Neural cell (in vitro differentiated cells): ENCODE results near the gene KCNK15. TPM values are rescaled to one million over a fixed set of nuclear protein-coding genes. Genes with fewer than 3 reads are reported as not detected.

ENCODE experiments used
- H2AFZ ChIP-seq: fragments of 200-600, 300-800 bp; sonication (generic), shearing (Covaris generic); 2 replicates; pipeline ENCODE4 v1.6.0; 2014; ENCODE audit warnings: low read depth, mild to moderate bottlenecking, antibody characterized with exemption, low read length, moderate library complexity
- H3F3A ChIP-seq: fragments of 200-600 bp; shearing (Covaris generic); 2 replicates; pipeline ENCODE4 v1.6.1; 2016; ENCODE audit warnings: mild to moderate bottlenecking, moderate library complexity, mixed read lengths, antibody characterized with exemption, low read length; ENCODE audit not compliant: insufficient read depth, poor library complexity, severe bottlenecking
- H3K27ac ChIP-seq: fragments of 200-600, 300-800 bp; sonication (generic), shearing (Covaris generic); 2 replicates; pipeline ENCODE4 v1.5.1; 2014; ENCODE audit warnings: mild to moderate bottlenecking, low read length, moderate library complexity
- H3K27me3 ChIP-seq: fragments of 300-800, 200-600 bp; sonication (generic), shearing (Covaris generic); 2 replicates; pipeline ENCODE4 v1.6.0; 2014; ENCODE audit warnings: mild to moderate bottlenecking, low read depth, low read length, moderate library complexity; ENCODE audit not compliant: insufficient read depth
- H3K36me3 ChIP-seq: fragments of 300-800, 200-600 bp; sonication (generic), shearing (Covaris generic); 2 replicates; pipeline ENCODE4 v1.5.1; 2014; ENCODE audit warnings: mild to moderate bottlenecking, antibody characterized with exemption, low read length, moderate library complexity; ENCODE audit not compliant: insufficient read depth
- H3K4me2 ChIP-seq: fragments of 300-800, 200-600 bp; sonication (generic), shearing (Covaris generic); 2 replicates; pipeline ENCODE4 v1.6.0; 2014; ENCODE audit warnings: mild to moderate bottlenecking, low read length
- H3K4me3 ChIP-seq: fragments of 300-800, 200-600 bp; sonication (generic), shearing (Covaris generic); 2 replicates; pipeline ENCODE4 v1.5.1; 2014; ENCODE audit warnings: mild to moderate bottlenecking, low read length, moderate library complexity
- H3K79me2 ChIP-seq: fragments of 200-600 bp; shearing (Covaris generic); replicated peaks from 2 replicates; pipeline ENCODE4 v1.6.0; 2014; ENCODE audit warnings: mild to moderate bottlenecking, low read length, moderate library complexity; ENCODE audit not compliant: insufficient read depth
- H3K9ac ChIP-seq: fragments of 300-800, 200-600 bp; sonication (generic), shearing (Covaris generic); 2 replicates; pipeline ENCODE4 v1.6.1; 2016; ENCODE audit warnings: mild to moderate bottlenecking, low read length, mixed read lengths
- H3K9me2 ChIP-seq: fragments of 200-600 bp; shearing (Covaris generic); 2 replicates; pipeline ENCODE4 v1.6.1; 2016; ENCODE audit warnings: mild to moderate bottlenecking, low read length, mixed read lengths; ENCODE audit not compliant: insufficient read depth
- H3K9me3 ChIP-seq: fragments of 200-600, 300-800 bp; sonication (generic), shearing (Covaris generic); 2 replicates; pipeline ENCODE4 v1.6.1; 2016; ENCODE audit warnings: mild to moderate bottlenecking, mixed run types, low read length, moderate library complexity, mixed read lengths
- H4K20me1 ChIP-seq: fragments of 200-600 bp; shearing (Covaris generic); 2 replicates; pipeline ENCODE4 v1.6.1; 2016; ENCODE audit warnings: mild to moderate bottlenecking, mixed run types; ENCODE audit not compliant: insufficient read depth
- CTCF ChIP-seq: fragments of 450-650 bp; IDR thresholded peaks from 2 replicates; pipeline ENCODE4 v1.5.1; 2014; ENCODE audit warnings: antibody characterized with exemption, mild to moderate bottlenecking, moderate library complexity; ENCODE audit not compliant: poor library complexity, severe bottlenecking
- EP300 ChIP-seq: fragments of 450-650 bp; conservative IDR thresholded peaks from 2 replicates; pipeline ENCODE4 v1.6.1; 2014; ENCODE audit warnings: antibody characterized with exemption, mild to moderate bottlenecking, moderate library complexity; ENCODE audit not compliant: poor library complexity, severe bottlenecking
- EZH2 ChIP-seq: fragments of 200-600, 300-800 bp; shearing (Covaris generic), sonication (generic); IDR thresholded peaks from 2 replicates; pipeline ENCODE4 v1.6.1; 2014; ENCODE audit warnings: antibody characterized with exemption, low read length, borderline replicate concordance, mild to moderate bottlenecking; ENCODE audit not compliant: insufficient read depth, poor library complexity, severe bottlenecking
- MXI1 ChIP-seq: fragments of 450-650 bp; conservative IDR thresholded peaks from 2 replicates; pipeline ENCODE4 v1.6.1; 2014; ENCODE audit warnings: antibody characterized with exemption, mild to moderate bottlenecking; ENCODE audit not compliant: poor library complexity, severe bottlenecking
- POLR2AphosphoS5 ChIP-seq: IDR thresholded peaks from 2 replicates; pipeline ENCODE4 v1.6.1; 2012
- RAD21 ChIP-seq: fragments of 450-650 bp; conservative IDR thresholded peaks from 2 replicates; pipeline ENCODE4 v1.6.1; 2014; ENCODE audit warnings: antibody characterized with exemption, mild to moderate bottlenecking, moderate library complexity
- REST ChIP-seq: IDR thresholded peaks from 2 replicates; pipeline ENCODE4 v1.6.1; 2012; ENCODE audit warnings: borderline replicate concordance
- SMC3 ChIP-seq: fragments of 450-650 bp; conservative IDR thresholded peaks from 2 replicates; pipeline ENCODE4 v1.6.1; 2014; ENCODE audit warnings: antibody characterized with exemption, mild to moderate bottlenecking, moderate library complexity; ENCODE audit not compliant: poor library complexity
- TAF1 ChIP-seq: IDR thresholded peaks from 2 replicates; pipeline ENCODE4 v1.6.1; 2012; ENCODE audit warnings: low read depth
- polyA plus RNA-seq: library from polyadenylated mRNA; depleted of rRNA; stranded (reverse); fragments of >200 nt; gene quantifications from 2 replicates; pipeline ENCODE4 v1.2.3, GENCODE V29; 2014

KCNK15 gene
- polyA plus RNA-seq, 1 donor from 2014 or later: not detected

GRCh38 chr20:44776980-44777379 lies 31.3 kb downstream of the KCNK15 start:
- no peak overlapping the region for H2AFZ ChIP-seq
- H3K79me2 ChIP-seq: no peaks in the 10 kb centered on the region
- H3K4me3 ChIP-seq: no peak overlapping the region
- peak; percentile 64 for TF ChIP-seq REST
- TF ChIP-seq RAD21: no peak
- no peak for TF ChIP-seq EZH2
- TF ChIP-seq CTCF: no peak
- TF ChIP-seq MXI1: no peak
- TF ChIP-seq POLR2AphosphoS5: no peak
- no peak for TF ChIP-seq EP300
- TF ChIP-seq SMC3: no peak
- no peak for TF ChIP-seq TAF1
- H3K9me2 ChIP-seq: no peaks in the 10 kb centered on the region
- no peak overlapping the region for H3K9ac ChIP-seq
- H3K4me2 ChIP-seq: no peak overlapping the region
- H4K20me1 ChIP-seq: no peaks in the 10 kb centered on the region
- no peaks in the 10 kb centered on the region for H3K27me3 ChIP-seq
- no peak overlapping the region for H3K27ac ChIP-seq
- H3F3A ChIP-seq: no peaks in the 10 kb centered on the region
- no peaks in the 10 kb centered on the region for H3K36me3 ChIP-seq
- H3K9me3 ChIP-seq: no peaks in the 10 kb centered on the region

- TF ChIP-seq CTCF (no peak), REST (peak; percentile 74)
- Histone ChIP-seq H3K4me2 (no peak overlapping the region), H4K20me1 (no peaks in the 10 kb centered on the region), H3K9me3 (no peaks in the 10 kb centered on the region), H2AFZ (no peak overlapping the region), H3K36me3 (no peaks in the 10 kb centered on the region), H3K4me3 (no peak overlapping the region), H3K79me2 (no peaks in the 10 kb centered on the region), H3K27me3 (no peaks in the 10 kb centered on the region), H3K27ac (no peak overlapping the region), H3K9me2 (no peaks in the 10 kb centered on the region), H3K9ac (no peak overlapping the region), H3F3A (no peaks in the 10 kb centered on the region)
Observed at GRCh38 chr20:44780226-44780625, 34.6 kb downstream of the KCNK15 start.
